Measurements from ENCODE around the gene USH2A. TPM values are rescaled to one million over a fixed set of nuclear protein-coding genes. Genes with fewer than 3 reads are reported as not detected.

The USH2A gene
- total RNA-seq, 4 donors from 2014 or later = 0.03 to 0.25 TPM; not detected in 2

- TF ChIP-seq CTCF (IDR thresholded peaks at IDR 0.05) = no peak
- no peak for TF ChIP-seq POLR2A (IDR thresholded peaks at IDR 0.05)
- intact Hi-C loops (cut with DNase I; ENCODE audit: low total_unique reads) = no loop called here
- no peak overlapping the region for H3K4me3 ChIP-seq (ENCODE audit: low read depth, poor library complexity, severe bottlenecking)
- no peak for DNase-seq (ENCODE audit: low spot score in 2 of 2)
Observed at GRCh38 chr1:216389774-216390173, 33.5 kb downstream of the USH2A start.

- 20% methylated on average over 2 of the region's 2 CpGs for WGBS, 2 donors
Observed at GRCh38 chr1:216388558-216388957, 34.7 kb downstream of the USH2A start.

GRCh38 chr1:216387782-216388181 lies 35.5 kb downstream of the USH2A start:
- no peak for DNase-seq (ENCODE audit: low spot score in 2 of 2)
- no peak overlapping the region for H3K4me3 ChIP-seq (ENCODE audit: low read depth, poor library complexity, severe bottlenecking)
- WGBS, 2 donors = 73 to 79% methylated on average over 2 of the region's 2 CpGs
- TF ChIP-seq POLR2A (IDR thresholded peaks at IDR 0.05) (no peak), CTCF (IDR thresholded peaks at IDR 0.05) (no peak)
- intact Hi-C loops (cut with DNase I; ENCODE audit: low total_unique reads) = no loop called here

More at GRCh38 chr1:216388558-216388957, 34.7 kb downstream of the USH2A start:
- no peak for DNase-seq (ENCODE audit: low spot score in 2 of 2)
- H3K4me3 ChIP-seq (ENCODE audit: low read depth, poor library complexity, severe bottlenecking) = no peak overlapping the region
- TF ChIP-seq POLR2A (IDR thresholded peaks at IDR 0.05) (no peak), CTCF (IDR thresholded peaks at IDR 0.05) (no peak)
- intact Hi-C loops (cut with DNase I; ENCODE audit: low total_unique reads) = no loop called here

GRCh38 chr1:216379441-216379840 lies 43.8 kb downstream of the USH2A start:
- intact Hi-C loops (cut with DNase I; ENCODE audit: low total_unique reads) = no loop called here

GRCh38 chr1:216368249-216368648 lies 55.0 kb downstream of the USH2A start:
- intact Hi-C loops (cut with DNase I; ENCODE audit: low total_unique reads) = no loop called here

More at GRCh38 chr1:216379441-216379840, 43.8 kb downstream of the USH2A start:
- no peak for TF ChIP-seq POLR2A (IDR thresholded peaks at IDR 0.05)
- no peak for TF ChIP-seq CTCF (IDR thresholded peaks at IDR 0.05)
- H3K4me3 ChIP-seq (ENCODE audit: low read depth, poor library complexity, severe bottlenecking) = no peak overlapping the region
- no peak for DNase-seq (ENCODE audit: low spot score in 2 of 2)
- WGBS, 2 donors = 93 to 100% methylated on average over 1 of the region's 1 CpG

More at GRCh38 chr1:216368249-216368648, 55.0 kb downstream of the USH2A start:
- no peak overlapping the region for H3K4me3 ChIP-seq (ENCODE audit: low read depth, poor library complexity, severe bottlenecking)
- DNase-seq (ENCODE audit: low spot score in 2 of 2) = no peak
- TF ChIP-seq CTCF (IDR thresholded peaks at IDR 0.05) (no peak), POLR2A (IDR thresholded peaks at IDR 0.05) (no peak)
- WGBS, 2 donors = 81 to 91% methylated on average over 2 of the region's 2 CpGs

Measured in lower leg skin (tissue), 4 donors.